Fibroblast of the aortic adventitia (primary cell): ENCODE measurements around the gene GRK6. TPM values are rescaled to one million over a fixed set of nuclear protein-coding genes. Genes with fewer than 3 reads are reported as not detected.

Source experiments
- DNase-seq: peaks from one replicate; pipeline ENCODE4 v3.0.0-alpha.2; 2010; ENCODE audit warnings: low read depth
- H3K4me3 ChIP-seq: 2 replicates; pipeline ENCODE4 v1.5.1; 2011; ENCODE audit warnings: low read depth, mild to moderate bottlenecking, control low read depth, low read length, moderate library complexity
- CTCF ChIP-seq: IDR thresholded peaks from 2 replicates; pipeline ENCODE4 v1.5.1; 2011; ENCODE audit warnings: mild to moderate bottlenecking, low read length, control low read depth, inconsistent platforms; ENCODE audit not compliant: insufficient read depth
- total RNA-seq: library from RNA; depleted of rRNA; stranded (reverse); fragments of >200 nt; gene quantifications from 2 replicates; pipeline ENCODE4 v1.2.3, GENCODE V29; 2012; ENCODE audit warnings: low replicate concordance

The GRK6 gene
- total RNA-seq, 1 donor = 15.7 TPM

- H3K4me3 ChIP-seq = no peak overlapping the region
- TF ChIP-seq CTCF = no peak
- DNase-seq = no peak
Measured at GRCh38 chr5:177434942-177435738, 8.7 kb downstream of the GRK6 start.

DNA sequence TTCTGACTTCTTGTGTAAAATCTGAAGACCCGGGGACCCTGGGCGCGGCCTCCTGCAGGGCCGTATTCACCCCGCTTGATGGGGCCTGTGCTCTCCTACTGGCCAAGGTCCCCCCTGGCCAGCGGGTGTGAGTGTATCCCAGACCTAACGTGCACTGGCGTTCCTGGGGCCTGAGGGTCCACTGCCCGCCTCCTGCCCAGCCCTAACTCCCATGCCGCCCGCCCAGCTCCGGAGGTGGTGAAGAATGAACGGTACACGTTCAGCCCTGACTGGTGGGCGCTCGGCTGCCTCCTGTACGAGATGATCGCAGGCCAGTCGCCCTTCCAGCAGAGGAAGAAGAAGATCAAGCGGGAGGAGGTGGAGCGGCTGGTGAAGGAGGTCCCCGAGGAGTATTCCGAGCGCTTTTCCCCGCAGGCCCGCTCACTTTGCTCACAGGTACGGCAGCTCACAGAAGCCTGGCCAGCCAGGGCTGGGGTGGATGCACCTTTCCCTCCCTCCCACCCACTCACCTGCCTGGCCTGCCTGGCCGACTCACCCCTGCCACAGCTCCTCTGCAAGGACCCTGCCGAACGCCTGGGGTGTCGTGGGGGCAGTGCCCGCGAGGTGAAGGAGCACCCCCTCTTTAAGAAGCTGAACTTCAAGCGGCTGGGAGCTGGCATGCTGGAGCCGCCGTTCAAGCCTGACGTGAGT, 9.5 kb downstream of the GRK6 start:
- DNase-seq = no peak
- H3K4me3 ChIP-seq = no peak overlapping the region
- TF ChIP-seq CTCF = no peak

- no peak for DNase-seq
- no peak for TF ChIP-seq CTCF
- no peak overlapping the region for H3K4me3 ChIP-seq
Measured at GRCh38 chr5:177437623-177438022, 11.1 kb downstream of the GRK6 start.

DNA sequence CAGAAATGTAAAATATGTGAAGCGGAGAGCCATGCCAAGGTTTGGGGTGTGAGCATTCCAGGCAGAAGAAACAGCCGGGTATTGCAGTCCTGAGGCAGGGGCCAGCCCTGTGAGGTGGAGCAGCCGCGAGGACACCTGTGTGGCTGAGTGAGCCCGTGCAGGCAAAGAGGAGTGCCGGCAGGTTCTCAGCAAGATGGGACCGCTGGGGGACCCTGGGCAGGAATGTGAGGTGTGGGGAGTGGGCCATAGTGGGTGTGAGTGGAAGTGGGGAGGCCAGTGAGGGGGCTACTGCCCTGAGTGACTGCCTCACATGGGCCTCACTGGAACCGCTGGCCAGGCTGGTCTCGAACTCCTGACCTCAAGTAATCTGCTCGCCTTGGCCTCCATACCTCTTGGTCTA, 12.0 kb downstream of the GRK6 start:
- H3K4me3 ChIP-seq = no peak overlapping the region
- DNase-seq = no peak
- no peak for TF ChIP-seq CTCF

- no peak overlapping the region for H3K4me3 ChIP-seq
- TF ChIP-seq CTCF = no peak
- DNase-seq = no peak
Measured at GRCh38 chr5:177439518-177440053, 13.1 kb downstream of the GRK6 start.

DNA sequence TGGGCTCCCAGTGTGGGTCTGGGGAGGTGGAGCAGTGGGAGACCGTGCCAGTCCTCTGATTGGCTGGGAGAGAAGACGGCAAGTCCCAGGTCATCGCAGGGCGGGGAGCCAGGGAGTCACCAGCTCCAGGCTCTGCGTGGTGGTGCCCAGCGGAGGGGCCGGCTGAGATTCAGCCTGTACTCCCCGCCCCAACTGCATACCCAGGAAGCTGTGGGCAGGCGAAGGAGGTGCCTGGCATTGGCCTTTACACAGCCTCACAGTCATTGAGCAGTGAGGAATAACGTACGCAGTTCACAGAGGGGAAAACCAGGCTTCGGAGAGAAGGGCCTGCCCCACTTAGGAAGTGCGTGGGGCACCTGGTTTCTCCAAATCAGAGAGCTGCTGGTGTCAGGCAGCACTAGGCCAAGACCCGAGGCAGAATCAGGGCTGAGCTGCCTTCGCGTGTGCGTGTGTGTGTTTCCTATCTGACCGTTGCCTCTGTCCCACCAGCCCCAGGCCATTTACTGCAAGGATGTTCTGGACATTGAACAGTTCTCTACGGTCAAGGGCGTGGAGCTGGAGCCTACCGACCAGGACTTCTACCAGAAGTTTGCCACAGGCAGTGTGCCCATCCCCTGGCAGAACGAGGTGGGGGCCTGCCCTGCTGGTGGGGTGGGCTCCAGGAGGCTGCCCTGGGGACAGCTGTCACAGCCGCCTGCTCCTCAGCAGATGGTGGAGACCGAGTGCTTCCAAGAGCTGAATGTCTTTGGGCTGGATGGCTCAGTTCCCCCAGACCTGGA, 13.9 kb downstream of the GRK6 start:
- H3K4me3 ChIP-seq = no peak overlapping the region
- TF ChIP-seq CTCF = no peak
- DNase-seq = no peak
